A673 (cell line): ENCODE measurements around the gene HIGD1A.

ENCODE experiments used
- CTCF ChIP-seq: fragments of 300-800, 200-600 bp; sonication (generic); conservative IDR thresholded peaks from 2 replicates; pipeline ENCODE4 v1.5.1; 2017; ENCODE audit warnings: low read depth, mild to moderate bottlenecking, antibody characterized with exemption, low read length, moderate library complexity, mixed read lengths
- EZH2 ChIP-seq: fragments of 200-600 bp; sonication (generic); IDR thresholded peaks from 2 replicates; pipeline ENCODE4 v1.6.1; 2017; ENCODE audit warnings: borderline replicate concordance, low read depth, mild to moderate bottlenecking, mixed read lengths, antibody characterized with exemption, low read length; ENCODE audit not compliant: poor library complexity, severe bottlenecking

- TF ChIP-seq CTCF (peak; percentile 48), EZH2 (no peak)
These were observed 35.3 kb upstream of the HIGD1A start for GRCh38 chr3:42839616-42840015.
